Stimulated activated CD8-positive, alpha-beta memory T cell treated with anti-CD3 and anti-CD28 coated beads, Interleukin-7, amount 100 ng/mL, for 48 hours (primary cell): ENCODE data around the gene UROS.

Source experiments
- DNase-seq, 2 donors: peaks; one replicate each; pipeline ENCODE4 v3.0.0-alpha.2; 2020; ENCODE audit warnings: low read depth in 1 of 2; ENCODE audit errors: extremely low read depth in 1 of 2

Gene UROS

GRCh38 chr10:125795128-125795527 lies 27.9 kb downstream of the UROS start:
- DNase-seq, result no peak

DNA sequence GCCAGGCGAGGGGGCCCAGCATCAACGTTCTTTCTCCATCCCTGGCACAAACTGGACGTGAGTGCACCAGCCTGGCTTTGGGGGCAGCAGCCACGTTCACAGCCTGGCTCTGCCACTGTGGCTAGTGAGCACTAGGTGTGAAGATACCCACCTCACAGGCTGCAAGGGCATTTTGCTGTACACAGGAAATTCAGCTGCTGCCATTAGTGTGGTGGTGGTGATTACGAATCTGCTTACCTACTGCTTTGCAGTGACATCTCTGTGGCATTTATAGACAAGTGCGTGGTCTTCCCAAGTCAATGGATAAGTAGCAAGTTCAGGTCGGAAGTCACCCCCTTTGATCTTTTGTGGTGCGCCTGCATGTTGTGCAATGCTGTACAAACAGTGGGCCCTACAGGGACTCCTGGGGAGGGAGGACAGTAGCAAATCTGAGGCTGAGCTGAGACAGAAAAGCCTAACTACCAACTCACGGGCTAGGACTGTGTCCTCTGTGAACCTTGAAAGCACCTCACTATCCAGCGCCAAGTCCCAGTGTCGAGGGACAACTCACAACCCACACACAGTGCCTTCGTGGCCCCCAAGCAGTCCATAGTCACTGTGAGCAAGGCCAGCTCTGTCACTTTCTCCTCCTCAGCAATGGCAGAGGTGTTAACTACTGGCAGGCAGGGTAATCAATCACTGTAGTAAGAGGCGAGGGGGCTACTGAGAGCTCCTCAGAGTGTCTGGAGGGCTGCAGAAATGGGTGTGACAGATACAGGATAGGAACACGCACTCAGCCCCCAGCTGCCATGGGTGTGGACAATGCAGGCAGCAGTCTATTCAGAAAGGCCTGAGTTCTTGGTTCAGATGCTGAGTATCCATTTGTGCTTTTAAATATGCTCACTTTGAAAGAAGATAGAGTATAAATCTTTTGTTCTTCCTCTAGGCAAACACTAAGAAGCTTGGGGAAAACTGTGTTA lies 30.4 kb downstream of the UROS start:
- DNase-seq, result no peak

DNA sequence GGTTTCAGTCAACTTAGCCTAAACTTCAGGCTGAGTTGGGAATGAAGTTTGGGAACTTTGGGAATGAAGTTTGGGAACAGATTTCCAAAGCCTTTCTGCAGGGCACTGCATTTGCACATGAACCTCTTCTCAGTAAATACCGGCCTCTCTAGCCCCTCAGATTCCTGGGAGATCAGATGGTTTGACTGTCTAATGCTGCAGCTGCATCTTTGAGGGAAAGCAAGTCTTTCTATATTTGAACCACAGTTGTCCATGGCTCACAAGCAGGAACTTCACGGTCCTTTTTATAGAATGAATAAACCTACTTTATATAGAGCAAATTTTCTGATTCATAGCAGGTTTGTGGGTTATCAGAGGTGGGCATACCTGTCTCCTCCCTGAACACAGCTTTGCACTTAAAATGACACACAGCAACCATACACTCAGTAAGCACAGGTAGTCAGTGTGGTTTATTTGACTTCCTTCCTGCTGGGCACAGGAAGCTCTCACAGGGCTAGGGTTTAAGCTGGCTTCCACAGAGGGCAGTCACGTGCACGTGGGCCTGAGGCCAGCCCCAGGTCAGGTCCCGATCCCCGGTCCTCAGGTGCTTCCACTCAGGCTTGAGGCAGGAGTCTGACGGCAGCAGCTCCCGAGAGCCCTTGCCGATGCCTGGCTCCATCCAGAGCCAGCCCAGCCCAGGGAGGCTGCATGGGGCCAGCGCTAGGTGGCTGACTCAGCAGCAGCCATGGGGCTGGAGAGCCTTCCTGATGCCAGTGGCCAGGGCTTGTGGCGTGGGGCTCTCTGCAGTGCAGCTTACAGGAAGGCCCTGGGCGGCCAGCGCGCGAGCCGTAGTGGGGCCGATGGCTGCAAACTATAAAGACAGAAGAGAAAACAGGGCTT lies 34.7 kb downstream of the UROS start:
- no peak for DNase-seq

DNA sequence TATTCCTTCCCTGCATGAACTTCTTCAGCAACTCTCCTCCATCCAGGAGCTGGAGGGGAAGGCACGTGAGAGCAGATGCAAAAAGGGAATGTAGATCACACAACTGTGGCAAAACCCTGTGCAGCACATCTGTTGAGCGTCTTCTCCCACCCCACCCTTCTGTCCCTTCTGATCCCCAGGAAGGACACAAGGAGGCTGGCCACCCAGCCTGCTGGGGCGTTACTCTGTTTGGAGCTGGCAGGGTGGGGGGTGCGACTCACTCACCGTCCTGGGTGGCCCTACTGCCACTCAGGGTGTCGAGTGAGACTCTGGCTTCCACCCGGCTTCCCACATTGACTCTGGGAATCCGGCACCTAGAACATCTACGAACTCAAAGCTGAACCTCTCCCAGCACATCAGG lies 37.3 kb downstream of the UROS start:
- DNase-seq, result no peak

- DNase-seq, result no peak
Measured at GRCh38 chr10:125783957-125784356, 39.1 kb downstream of the UROS start.

DNA sequence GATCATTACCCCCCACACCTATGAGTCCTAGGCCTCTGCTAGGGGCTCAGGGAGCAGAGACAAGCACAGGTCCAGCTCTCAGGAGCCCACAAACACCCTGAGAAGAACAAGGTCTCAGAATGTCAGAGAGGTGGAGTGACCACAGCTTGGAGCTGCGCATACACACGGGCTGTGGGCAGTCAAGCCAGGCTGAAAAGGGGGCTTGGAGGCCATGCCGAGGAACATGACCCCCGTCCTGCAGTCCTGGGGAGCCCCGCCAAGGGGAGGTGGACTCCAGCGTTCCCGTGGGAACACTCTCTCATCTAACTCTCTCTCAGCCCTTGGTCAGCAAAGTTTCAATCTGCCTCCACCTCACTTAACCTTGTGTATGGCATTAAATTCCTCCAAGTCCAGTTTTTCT lies 39.6 kb downstream of the UROS start:
- no peak for DNase-seq

GRCh38 chr10:125782616-125783015 lies 40.4 kb downstream of the UROS start:
- DNase-seq, result no peak

GRCh38 chr10:125782054-125782453 lies 41.0 kb downstream of the UROS start:
- DNase-seq, result no peak

GRCh38 chr10:125781374-125781773 lies 41.7 kb downstream of the UROS start:
- DNase-seq, result no peak

DNA sequence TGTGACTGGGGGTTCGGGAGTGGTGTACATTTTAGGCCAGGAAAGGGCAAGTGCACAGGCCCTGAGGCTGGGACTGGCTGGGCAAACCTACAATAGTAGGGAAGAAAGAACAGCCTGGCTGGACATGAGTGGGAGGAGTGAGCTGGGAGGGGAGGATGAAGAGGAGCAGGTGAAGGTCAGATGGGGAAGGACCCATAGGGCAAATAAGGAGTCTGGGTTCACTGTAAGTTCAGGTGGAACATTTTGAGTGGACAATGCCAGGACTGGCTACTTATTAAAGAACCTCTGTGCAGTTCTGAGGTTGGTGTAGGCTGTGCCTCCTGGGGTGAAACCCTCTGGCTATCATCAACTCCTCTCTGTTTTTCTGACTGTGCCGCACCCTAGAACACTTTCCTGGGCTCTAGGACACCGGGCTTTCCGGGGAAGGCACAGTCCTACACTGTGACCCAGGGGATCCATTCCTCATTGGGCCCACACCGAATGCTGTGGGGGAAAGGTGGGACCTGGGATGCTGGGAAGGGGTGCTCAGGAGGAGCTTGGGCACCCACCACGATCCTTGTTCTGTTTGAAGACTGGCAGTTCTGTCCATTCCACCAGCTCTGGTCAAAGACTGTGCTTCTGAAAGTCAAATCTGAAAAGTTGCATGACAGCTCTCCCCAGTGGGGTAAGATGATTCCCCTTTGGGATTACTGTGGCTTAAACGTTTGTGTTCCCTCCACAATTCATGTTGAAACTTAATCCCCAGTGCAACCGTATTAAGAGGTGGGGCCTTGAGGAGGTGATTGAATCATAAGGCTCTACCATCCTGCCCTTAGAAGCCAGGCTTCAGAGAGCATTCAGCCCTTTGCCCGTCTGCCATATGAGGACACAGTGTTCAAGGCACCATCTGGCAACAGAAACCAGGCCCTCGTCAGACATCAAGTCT lies 43.4 kb downstream of the UROS start:
- no peak for DNase-seq

- DNase-seq, result no peak
Measured at GRCh38 chr10:125778556-125778955, 44.5 kb downstream of the UROS start.

GRCh38 chr10:125777806-125778205 lies 45.3 kb downstream of the UROS start:
- no peak for DNase-seq

GRCh38 chr10:125775491-125776106 lies 47.5 kb downstream of the UROS start, which contains the start of gene MMP21:
Gene MMP21 (minus strand): TSS chr10:125775821. CDS start chr10:125775821, 0 bp downstream.
- DNase-seq, result no peak

- no peak for DNase-seq
Measured at GRCh38 chr10:125774581-125775191, 48.4 kb downstream of the UROS start.

GRCh38 chr10:125773687-125774543 lies 49.1 kb downstream of the UROS start:
- DNase-seq, result no peak

- DNase-seq, result no peak
Measured at GRCh38 chr10:125772864-125773180, 50.2 kb downstream of the UROS start.

- DNase-seq, result no peak
Measured at GRCh38 chr10:125772112-125772863, 50.8 kb downstream of the UROS start.

DNA sequence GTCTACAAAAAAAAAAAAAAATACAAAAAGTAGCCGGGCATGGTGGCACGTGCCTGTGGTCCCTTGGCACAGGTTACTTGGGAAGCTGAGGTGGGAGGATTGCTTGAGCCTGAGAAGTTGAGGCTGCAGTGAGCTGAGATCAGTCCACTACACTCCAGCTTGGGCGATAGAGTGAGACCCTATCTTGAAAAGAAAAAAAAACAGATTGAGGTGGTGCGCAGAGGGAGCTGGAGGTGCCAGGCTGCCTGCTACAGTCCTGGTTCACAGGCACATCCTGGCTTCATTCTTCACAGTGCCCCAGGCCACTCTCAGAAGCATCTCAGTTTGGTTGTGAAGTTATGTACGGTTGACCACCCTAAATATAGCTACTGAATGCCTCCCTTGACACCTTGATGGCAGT lies 52.2 kb downstream of the UROS start:
- no peak for DNase-seq
